SK-N-SH (cell line): ENCODE data around the gene BMP15. TPM values are rescaled to one million over a fixed set of nuclear protein-coding genes. Genes with fewer than 3 reads are reported as not detected.

ENCODE experiments used
- CTCF ChIA-PET: fragments of 300-600, 350-600 bp; formaldehyde crosslinking; extraction: SDS; loops from one replicate; lab custom pipeline; 2021; lab: Yijun Ruan, JAX
- POLR2A ChIA-PET: fragments of 350-600 bp; sonication (Branson Sonifier 250); formaldehyde crosslinking; extraction: SDS; loops from one replicate; lab custom pipeline; 2020; ENCODE audit warnings: antibody characterized with exemption, inconsistent platforms; lab: Yijun Ruan, JAX
- DNase-seq: peaks from one replicate; pipeline ENCODE4 v3.0.0; 2012
- H2AFZ ChIP-seq: fragments of 200-600 bp; sonication (generic); 2 replicates; pipeline ENCODE4 v1.8.1; 2016; ENCODE audit warnings: antibody characterized with exemption, mild to moderate bottlenecking, low read depth
- H3F3A ChIP-seq: fragments of 200-600 bp; sonication (generic); replicated peaks from 2 replicates; pipeline ENCODE3; 2016; ENCODE audit warnings: antibody characterized with exemption, mild to moderate bottlenecking; ENCODE audit not compliant: insufficient read depth
- H3K27ac ChIP-seq, 2 experiments: fragments of 200-500 bp in 1 of 2; fragments of 200-600 bp in 1 of 2; sonication (Bioruptor generic) in 1 of 2; sonication (generic), shearing (Covaris generic) in 1 of 2; 2 replicates each; pipeline versions ENCODE4 v1.5.1 to v1.6.1; 2014 to 2016; ENCODE audit warnings: low read depth in 2 of 2, inconsistent platforms in 1 of 2, low read length in 1 of 2, mild to moderate bottlenecking in 1 of 2, mixed read lengths in 1 of 2
- H3K27me3 ChIP-seq: fragments of 200-600 bp; sonication (generic), shearing (Covaris generic); 2 replicates; pipeline ENCODE4 v1.6.1; 2016; ENCODE audit warnings: mixed run types; ENCODE audit not compliant: insufficient read depth
- H3K36me3 ChIP-seq, 2 experiments: fragments of 200-500 bp in 1 of 2; fragments of 200-600 bp in 1 of 2; sonication (Bioruptor generic) in 1 of 2; sonication (generic) in 1 of 2; replicated peaks in 1 of 2; 2 replicates each; pipeline versions ENCODE3 to v1.5.1; 2014 to 2016; ENCODE audit warnings: low read length in 1 of 2, mild to moderate bottlenecking in 1 of 2; ENCODE audit not compliant: insufficient read depth in 2 of 2, control insufficient read depth in 1 of 2
- H3K4me1 ChIP-seq, 2 experiments: fragments of 200-500 bp in 1 of 2; fragments of 200-600 bp in 1 of 2; sonication (Bioruptor generic) in 1 of 2; sonication (generic), shearing (Covaris generic) in 1 of 2; 2 replicates each; pipeline versions ENCODE4 v1.5.1 to v1.6.1; 2014 to 2016; ENCODE audit warnings: low read depth in 1 of 2, low read length in 1 of 2, mixed run types in 1 of 2; ENCODE audit not compliant: insufficient read depth in 2 of 2, control insufficient read depth in 1 of 2
- H3K4me2 ChIP-seq: fragments of 200-600 bp; sonication (generic), shearing (Covaris generic); 2 replicates; pipeline ENCODE4 v1.6.1; 2017; ENCODE audit warnings: mixed run types
- H3K4me3 ChIP-seq, 2 experiments: fragments of 200-500 bp in 1 of 2; fragments of 200-600 bp in 1 of 2; sonication (Bioruptor generic) in 1 of 2; sonication (generic), shearing (Covaris generic) in 1 of 2; 2 replicates each; pipeline versions ENCODE4 v1.5.1 to v1.8.1; 2014 to 2016; ENCODE audit warnings: low read depth in 2 of 2, inconsistent platforms in 1 of 2, low read length in 1 of 2, mild to moderate bottlenecking in 1 of 2, mixed read lengths in 1 of 2, moderate library complexity in 1 of 2
- H3K79me2 ChIP-seq: fragments of 200-600 bp; sonication (generic); 2 replicates; pipeline ENCODE4 v1.8.1; 2017; ENCODE audit warnings: mild to moderate bottlenecking; ENCODE audit not compliant: insufficient read depth
- H3K9ac ChIP-seq: fragments of 200-600 bp; sonication (generic); 2 replicates; pipeline ENCODE4 v1.6.1; 2017; ENCODE audit warnings: mixed run types
- H3K9me2 ChIP-seq: fragments of 200-600 bp; sonication (generic); 2 replicates; pipeline ENCODE4 v1.6.1; 2017; ENCODE audit warnings: mixed run types
- H3K9me3 ChIP-seq: fragments of 200-600 bp; sonication (generic); 2 replicates; pipeline ENCODE4 v1.6.1; 2017; ENCODE audit warnings: mixed run types, mild to moderate bottlenecking, moderate library complexity
- H4K20me1 ChIP-seq: fragments of 200-600 bp; sonication (generic); 2 replicates; pipeline ENCODE4 v1.6.1; 2017; ENCODE audit warnings: mild to moderate bottlenecking, mixed run types; ENCODE audit not compliant: insufficient read depth
- CHD2 ChIP-seq: fragments of 150-350 bp; IDR thresholded peaks from 2 replicates; pipeline ENCODE4 v1.6.1; 2018; ENCODE audit warnings: low read length; ENCODE audit not compliant: partially characterized antibody
- CTCF ChIP-seq: fragments of 200-600 bp; sonication (generic); IDR thresholded peaks from 2 replicates; pipeline ENCODE4 v1.6.1; 2017; ENCODE audit warnings: antibody characterized with exemption, mild to moderate bottlenecking, moderate library complexity
- ELF1 ChIP-seq: IDR thresholded peaks from 2 replicates; pipeline ENCODE4 v1.4.0; 2012
- EP300 ChIP-seq, 2 experiments: IDR thresholded peaks; 2 replicates each; pipeline versions ENCODE4 v1.4.0 to v1.6.1; 2012; ENCODE audit warnings: borderline replicate concordance in 1 of 2, low read depth in 1 of 2, low read length in 1 of 2
- FOSL2 ChIP-seq: IDR thresholded peaks from 2 replicates; pipeline ENCODE4 v1.4.0; 2012; ENCODE audit warnings: low read depth, mild to moderate bottlenecking, moderate library complexity, borderline replicate concordance
- FOXJ3 ChIP-seq: sonication (generic); formaldehyde crosslinking; IDR thresholded peaks from 2 replicates; pipeline ENCODE4 v1.5.1; 2020; ENCODE audit warnings: mild to moderate bottlenecking, missing genetic modification reagents
- FOXM1 ChIP-seq: IDR thresholded peaks from 2 replicates; pipeline ENCODE4 v1.4.0; 2012; ENCODE audit warnings: low read depth, mild to moderate bottlenecking
- GABPA ChIP-seq: IDR thresholded peaks from 2 replicates; pipeline ENCODE4 v1.4.0; 2012; ENCODE audit warnings: low read depth, mild to moderate bottlenecking
- GATA2 ChIP-seq: sonication (generic); formaldehyde crosslinking; IDR thresholded peaks from 2 replicates; pipeline ENCODE4 v1.5.0; 2020; ENCODE audit warnings: mild to moderate bottlenecking, missing genetic modification reagents
- MXI1 ChIP-seq: IDR thresholded peaks from 2 replicates; pipeline ENCODE4 v1.6.1; 2012; ENCODE audit warnings: mild to moderate bottlenecking, low read depth, low read length, improper control_type of control experiment
- NRF1 ChIP-seq: IDR thresholded peaks from 2 replicates; pipeline ENCODE4 v1.6.1; 2012; ENCODE audit warnings: low read depth, mild to moderate bottlenecking, low read length
- REST ChIP-seq: IDR thresholded peaks from 2 replicates; pipeline ENCODE4 v1.6.1; 2012; ENCODE audit warnings: mild to moderate bottlenecking, low read depth, low read length, moderate library complexity
- RFX5 ChIP-seq: IDR thresholded peaks from 2 replicates; pipeline ENCODE4 v1.6.1; 2012; ENCODE audit warnings: mild to moderate bottlenecking, improper control_type of control experiment, low read length
- SIN3A ChIP-seq: IDR thresholded peaks from 2 replicates; pipeline ENCODE4 v1.6.1; 2012; ENCODE audit warnings: low read depth, mild to moderate bottlenecking, low read length, moderate library complexity, borderline replicate concordance
- TCF12 ChIP-seq: IDR thresholded peaks from 2 replicates; pipeline ENCODE4 v1.4.0; 2012
- TEAD4 ChIP-seq: IDR thresholded peaks from 2 replicates; pipeline ENCODE4 v1.4.0; 2012; ENCODE audit warnings: mild to moderate bottlenecking, borderline replicate concordance; ENCODE audit not compliant: insufficient read depth
- USF2 ChIP-seq: fragments of 150-350 bp; IDR thresholded peaks from 2 replicates; pipeline ENCODE4 v1.6.1; 2017; ENCODE audit warnings: antibody characterized with exemption, low read length, low read depth, borderline replicate concordance
- ZBTB33 ChIP-seq: IDR thresholded peaks from 2 replicates; pipeline ENCODE4 v1.4.0; 2012; ENCODE audit warnings: low read depth, borderline replicate concordance
- WGBS: methylation state at CpG from one replicate; pipeline ENCODE4 v1.1.6; 2017; ENCODE audit warnings: low lambda C conversion rate; 5-methylcytosine and 5-hydroxymethylcytosine counted together
- polyA plus RNA-seq, 3 experiments: library from polyadenylated mRNA; depleted of rRNA; stranded (reverse); fragments of >200 nt; gene quantifications; 2 replicates each; pipeline ENCODE4 v1.2.3, GENCODE V29; 2012

The BMP15 gene
- polyA plus RNA-seq, 1 of the 3 experiments (the other 2 are of a cell fraction) = not detected

GRCh38 chrX:50871922-50872453, 38.5 kb upstream of the BMP15 start:
- no peak for TF ChIP-seq FOXJ3 (CRISPR knock-in tag)
- no peak for TF ChIP-seq REST
- TF ChIP-seq USF2 = no peak
- no peak for TF ChIP-seq ELF1
- TF ChIP-seq CTCF = no peak
- no peak for TF ChIP-seq EP300 (IDR thresholded peaks at IDR 0.05; ENCODE audit: borderline replicate concordance in 1 of 2, low read depth in 1 of 2, low read length in 1 of 2)
- no peak for TF ChIP-seq TEAD4
- TF ChIP-seq ZBTB33 = no peak
- TF ChIP-seq TCF12 = no peak
- TF ChIP-seq NRF1 = no peak
- TF ChIP-seq GABPA = no peak
- TF ChIP-seq CHD2 = no peak
- TF ChIP-seq RFX5 = no peak
- TF ChIP-seq GATA2 (CRISPR knock-in tag) = no peak
- no peak for TF ChIP-seq SIN3A
- no peak for TF ChIP-seq MXI1
- no peak for TF ChIP-seq FOSL2
- no peak for TF ChIP-seq FOXM1
- no peak for DNase-seq

More at GRCh38 chrX:50871922-50872453, 38.5 kb upstream of the BMP15 start:
- WGBS = 0% methylated on average over 1 of the region's 1 CpG
- ChIA-PET POLR2A (no interaction called here), CTCF (no interaction called here)
- peaks cover 5% of the 10 kb centered on the region; the same call in 1 of the 2 replicates for H3K27me3 ChIP-seq
- no peaks in the 10 kb centered on the region for H3K4me1 ChIP-seq
- no peak overlapping the region for H3K4me2 ChIP-seq
- no peaks in the 10 kb centered on the region for H3F3A ChIP-seq
- no peak overlapping the region for H3K4me3 ChIP-seq
- H3K27ac ChIP-seq = no peak overlapping the region
- H4K20me1 ChIP-seq = no peaks in the 10 kb centered on the region
- H3K9me2 ChIP-seq = no peaks in the 10 kb centered on the region
- H3K9ac ChIP-seq = no peak overlapping the region
- H3K9me3 ChIP-seq = no peaks in the 10 kb centered on the region
- H2AFZ ChIP-seq = no peak overlapping the region
- no peaks in the 10 kb centered on the region for H3K36me3 ChIP-seq
- H3K79me2 ChIP-seq = no peaks in the 10 kb centered on the region
